Suprapubic skin (tissue), 4 donors: ENCODE results near the gene PALMD. TPM values are rescaled to one million over a fixed set of nuclear protein-coding genes. Genes with fewer than 3 reads are reported as not detected.
A peak's percentile ranks its signal among the peaks of the same experiment; 100 is the strongest.

Experiments used
- DNase-seq, 2 donors: peaks; one replicate each; pipeline ENCODE4 v3.0.0-alpha.2; 2019; ENCODE audit warnings: low spot score in 2 of 2
- H3K27ac ChIP-seq: fragments of 200-600 bp; sonication (generic); one replicate; pipeline ENCODE4 v1.5.1; 2019
- H3K27me3 ChIP-seq: fragments of 200-600 bp; sonication (generic); one replicate; pipeline ENCODE4 v1.5.1; 2019
- H3K36me3 ChIP-seq: fragments of 200-600 bp; sonication (generic); one replicate; pipeline ENCODE4 v1.5.1; 2019
- H3K4me1 ChIP-seq: fragments of 200-600 bp; sonication (generic); one replicate; pipeline ENCODE4 v1.5.1; 2019
- H3K4me3 ChIP-seq: fragments of 200-600 bp; sonication (generic); one replicate; pipeline ENCODE4 v1.5.1; 2019; ENCODE audit warnings: mild to moderate bottlenecking
- H3K9me3 ChIP-seq: fragments of 200-600 bp; sonication (generic); one replicate; pipeline ENCODE4 v1.5.1; 2019
- CTCF ChIP-seq, 2 donors: fragments of 200-600 bp in 1 of 2; fragments of 450-650 bp in 1 of 2; sonication (generic) in 1 of 2; IDR thresholded peaks; one replicate each; pipeline ENCODE4 v1.5.1; 2016 to 2019; ENCODE audit warnings: antibody characterized with exemption in 2 of 2, mild to moderate bottlenecking in 1 of 2, moderate library complexity in 1 of 2
- EP300 ChIP-seq: sonication (generic); formaldehyde crosslinking; IDR thresholded peaks from one replicate; pipeline ENCODE4 v1.6.1; 2017; ENCODE audit warnings: antibody characterized with exemption
- POLR2A ChIP-seq, 2 donors: fragments of 450-650 bp; IDR thresholded peaks; one replicate each; pipeline ENCODE4 v1.6.1; 2017; ENCODE audit warnings: antibody characterized with exemption in 2 of 2, mild to moderate bottlenecking in 2 of 2, moderate library complexity in 2 of 2
- POLR2AphosphoS5 ChIP-seq, 3 donors: sonication (generic); formaldehyde crosslinking; IDR thresholded peaks; one replicate each; pipeline ENCODE4 v1.6.1; 2017; ENCODE audit warnings: antibody characterized with exemption in 3 of 3
- WGBS: methylation state at CpG from one replicate; pipeline ENCODE4 v1.1.5; 2018; 5-methylcytosine and 5-hydroxymethylcytosine counted together
- total RNA-seq, 4 donors: library from RNA; depleted of rRNA; stranded (reverse); fragments of >200 nt; gene quantifications; one replicate each; pipeline ENCODE4 v1.1.0, GENCODE V29; 2016

PALMD gene
- total RNA-seq, 4 donors from 2014 or later = 111 to 183 (median 138) TPM

GRCh38 chr1:99665212-99665611, 19.3 kb downstream of the PALMD start:
- Histone ChIP-seq H3K9me3 (no peaks in the 10 kb centered on the region), H3K4me3 (no peak overlapping the region), H3K4me1 (peaks cover 44% of the 10 kb centered on the region), H3K27ac (no peak overlapping the region), H3K36me3 (peaks cover 37% of the 10 kb centered on the region), H3K27me3 (no peaks in the 10 kb centered on the region)
- no peak for DNase-seq
- TF ChIP-seq EP300 (no peak), POLR2A (IDR thresholded peaks at IDR 0.05) (no peak), CTCF (IDR thresholded peaks at IDR 0.05) (no peak), POLR2AphosphoS5 (IDR thresholded peaks at IDR 0.05) (no peak)
- 64% methylated on average over 1 of the region's 1 CpG for WGBS

GRCh38 chr1:99669376-99669775, 23.5 kb downstream of the PALMD start:
- no peak overlapping the region for H3K27ac ChIP-seq
- WGBS = 86% methylated on average over 4 of the region's 4 CpGs
- no peaks in the 10 kb centered on the region for H3K9me3 ChIP-seq
- no peak overlapping the region for H3K4me3 ChIP-seq
- no peak for DNase-seq
- peaks cover 46% of the 10 kb centered on the region for H3K36me3 ChIP-seq
- TF ChIP-seq POLR2AphosphoS5 (IDR thresholded peaks at IDR 0.05) = no peak
- no peak for TF ChIP-seq POLR2A (IDR thresholded peaks at IDR 0.05)
- no peak for TF ChIP-seq CTCF (IDR thresholded peaks at IDR 0.05)
- TF ChIP-seq EP300 = no peak
- peaks cover 24% of the 10 kb centered on the region for H3K4me1 ChIP-seq
- no peaks in the 10 kb centered on the region for H3K27me3 ChIP-seq

- peaks cover 27% of the 10 kb centered on the region for H3K4me1 ChIP-seq
- 95% methylated on average over 2 of the region's 2 CpGs for WGBS
- H3K36me3 ChIP-seq = peaks cover 46% of the 10 kb centered on the region
- H3K9me3 ChIP-seq = no peaks in the 10 kb centered on the region
- no peak for DNase-seq
- no peak overlapping the region for H3K4me3 ChIP-seq
- H3K27me3 ChIP-seq = no peaks in the 10 kb centered on the region
- TF ChIP-seq CTCF (IDR thresholded peaks at IDR 0.05) = no peak
- TF ChIP-seq EP300 = no peak
- no peak for TF ChIP-seq POLR2A (IDR thresholded peaks at IDR 0.05)
- no peak for TF ChIP-seq POLR2AphosphoS5 (IDR thresholded peaks at IDR 0.05)
- no peak overlapping the region for H3K27ac ChIP-seq
Observed at GRCh38 chr1:99669821-99670220, 23.9 kb downstream of the PALMD start.

- no peaks in the 10 kb centered on the region for H3K9me3 ChIP-seq
- no peaks in the 10 kb centered on the region for H3K27me3 ChIP-seq
- H3K4me1 ChIP-seq = peaks cover 33% of the 10 kb centered on the region
- WGBS = 51% methylated on average over 1 of the region's 1 CpG
- H3K4me3 ChIP-seq = no peak overlapping the region
- DNase-seq = no peak
- TF ChIP-seq EP300 = no peak
- no peak for TF ChIP-seq POLR2AphosphoS5 (IDR thresholded peaks at IDR 0.05)
- TF ChIP-seq CTCF (IDR thresholded peaks at IDR 0.05) = no peak
- no peak for TF ChIP-seq POLR2A (IDR thresholded peaks at IDR 0.05)
- peaks cover 46% of the 10 kb centered on the region for H3K36me3 ChIP-seq
- H3K27ac ChIP-seq = no peak overlapping the region
Observed at GRCh38 chr1:99670583-99670982, 24.7 kb downstream of the PALMD start.

GRCh38 chr1:99672038-99672437, 26.1 kb downstream of the PALMD start:
- Histone ChIP-seq H3K4me1 (peaks cover 33% of the 10 kb centered on the region), H3K4me3 (no peak overlapping the region), H3K9me3 (no peaks in the 10 kb centered on the region), H3K36me3 (peaks cover 46% of the 10 kb centered on the region), H3K27ac (peak overlapping the region; percentile 32), H3K27me3 (no peaks in the 10 kb centered on the region)
- no peak for DNase-seq
- TF ChIP-seq CTCF (IDR thresholded peaks at IDR 0.05) = no peak
- no peak for TF ChIP-seq POLR2AphosphoS5 (IDR thresholded peaks at IDR 0.05)
- no peak for TF ChIP-seq POLR2A (IDR thresholded peaks at IDR 0.05)
- TF ChIP-seq EP300 = no peak
- 81% methylated on average over 4 of the region's 4 CpGs for WGBS
